Psoas muscle (tissue), 8 donors: Measurements from ENCODE around the gene ULK2. TPM values are rescaled to one million over a fixed set of nuclear protein-coding genes. Genes with fewer than 3 reads are reported as not detected.

Source experiments
- ATAC-seq, 4 donors: fragments of 200-7000 bp; cut with Tn5 transposase; one replicate each; pipeline ENCODE4 v1.9.1; 2020; ENCODE audit warnings: moderate library complexity in 3 of 4, mild to moderate bottlenecking in 2 of 4
- DNase-seq, 2 donors: peaks; one replicate each; pipeline ENCODE4 v3.0.0-alpha.2; 2020
- H3K27ac ChIP-seq: fragments of 200-600 bp; one replicate; pipeline ENCODE4 v1.8.0; 2022
- H3K27me3 ChIP-seq, 3 donors: fragments of 200-600 bp in 1 of 3; one replicate each; pipeline versions ENCODE4 v1.6.1 to v1.8.0; 2013 to 2022; ENCODE audit warnings: low read length in 2 of 3, mild to moderate bottlenecking in 2 of 3, moderate library complexity in 1 of 3; ENCODE audit not compliant: insufficient read depth in 3 of 3
- H3K36me3 ChIP-seq, 2 donors: fragments of 200-600 bp in 1 of 2; one replicate each; pipeline versions ENCODE4 v1.6.1 to v1.8.0; 2013 to 2022; ENCODE audit warnings: low read depth in 1 of 2, mild to moderate bottlenecking in 1 of 2, moderate library complexity in 1 of 2; ENCODE audit not compliant: insufficient read depth in 1 of 2
- H3K4me1 ChIP-seq: fragments of 200-600 bp; one replicate; pipeline ENCODE4 v1.8.0; 2022
- H3K4me3 ChIP-seq: fragments of 200-600 bp; one replicate; pipeline ENCODE4 v1.8.0; 2022; ENCODE audit warnings: mild to moderate bottlenecking
- H3K9me3 ChIP-seq: fragments of 200-600 bp; one replicate; pipeline ENCODE4 v1.8.0; 2022
- WGBS, 3 donors: extraction: QIAGEN DNeasy Blood & Tissue Kit; methylation state at CpG; one replicate each; pipeline versions ENCODE4 v1.1.6 to v1.1.7; 2013; 5-methylcytosine and 5-hydroxymethylcytosine counted together
- intact Hi-C, 2 donors: fragments of 100-400 bp; cut with DNase I; formaldehyde crosslinking; loops; one replicate each; pipeline versions ENCODE4 v1.11.0 to v1.14.2; 2022
- polyA plus RNA-seq, 3 donors: library from polyadenylated mRNA; stranded (reverse); fragments of 200-250 nt; gene quantifications; one replicate each; pipeline ENCODE4 v1.2.3, GENCODE V29; 2013
- total RNA-seq, 4 donors: library from RNA; stranded (reverse); fragmentation: NEBNext Ultra II Directional in 2 of 4; extraction: Animal tissue kit (Norgen Biotek cat#: 25700) in 2 of 4; gene quantifications; one replicate each; pipeline versions ENCODE4 v1.2.1 to v1.2.4, GENCODE V29; 2021 to 2023
- TF ChIP-seq, protein P1 (sequence below): fragments of 200-600 bp; IDR thresholded peaks from one replicate; pipeline ENCODE4 v1.8.0; 2022; ENCODE audit warnings: antibody characterized with exemption
- donor health status: healthy with polysubstance abuse.
- donor health status: DM: no; HTN: no; CAD: no; lungs with moderate emphysema.
- donor health status: Bipolar disorder and iron deficiency.
- donor health status: healthy.
- donor health status: DM: yes; HTN: yes; CAD: no.
- donor health status: DM: no; HTN: no; CAD: no.
- donor health status: DM: no; HTN: no; CAD: no.
- donor health status: DM: yes; HTN: yes; CAD: no.

ULK2 gene
- total and polyA plus RNA-seq, 7 donors: 2.1 to 19.1 (median 12.8) TPM

DNA sequence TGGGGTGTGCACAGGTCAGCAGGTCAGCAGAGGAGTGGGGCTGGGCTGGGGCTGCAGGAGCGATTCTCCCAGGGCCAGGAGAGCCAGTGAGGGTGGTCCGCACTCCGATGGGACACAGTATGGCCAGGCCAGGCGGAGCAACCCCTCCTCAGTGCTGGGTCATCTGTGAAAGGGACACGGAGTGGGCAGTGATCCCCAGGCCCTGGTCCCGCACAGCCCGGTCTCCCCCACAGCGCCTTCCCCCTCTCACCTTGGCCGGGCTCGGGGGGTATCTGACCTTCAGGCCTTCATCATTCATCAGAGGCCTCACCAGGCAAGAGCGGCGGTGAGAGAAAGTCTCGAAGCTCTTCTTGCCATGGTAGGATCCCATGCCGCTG, 129.7 kb downstream of the ULK2 start:
- Histone ChIP-seq H3K36me3 (no peaks in the 10 kb centered on the region), H3K9me3 (no peaks in the 10 kb centered on the region), H3K27ac (no peak overlapping the region), H3K4me3 (no peak overlapping the region), H3K4me1 (no peaks in the 10 kb centered on the region), H3K27me3 (no peaks in the 10 kb centered on the region)
- ATAC-seq: peak in 2 of 4 donors; percentile 15 to 18
- DNase-seq: no peak
- intact Hi-C loops: no loop called here
- TF ChIP-seq, protein P1, sequence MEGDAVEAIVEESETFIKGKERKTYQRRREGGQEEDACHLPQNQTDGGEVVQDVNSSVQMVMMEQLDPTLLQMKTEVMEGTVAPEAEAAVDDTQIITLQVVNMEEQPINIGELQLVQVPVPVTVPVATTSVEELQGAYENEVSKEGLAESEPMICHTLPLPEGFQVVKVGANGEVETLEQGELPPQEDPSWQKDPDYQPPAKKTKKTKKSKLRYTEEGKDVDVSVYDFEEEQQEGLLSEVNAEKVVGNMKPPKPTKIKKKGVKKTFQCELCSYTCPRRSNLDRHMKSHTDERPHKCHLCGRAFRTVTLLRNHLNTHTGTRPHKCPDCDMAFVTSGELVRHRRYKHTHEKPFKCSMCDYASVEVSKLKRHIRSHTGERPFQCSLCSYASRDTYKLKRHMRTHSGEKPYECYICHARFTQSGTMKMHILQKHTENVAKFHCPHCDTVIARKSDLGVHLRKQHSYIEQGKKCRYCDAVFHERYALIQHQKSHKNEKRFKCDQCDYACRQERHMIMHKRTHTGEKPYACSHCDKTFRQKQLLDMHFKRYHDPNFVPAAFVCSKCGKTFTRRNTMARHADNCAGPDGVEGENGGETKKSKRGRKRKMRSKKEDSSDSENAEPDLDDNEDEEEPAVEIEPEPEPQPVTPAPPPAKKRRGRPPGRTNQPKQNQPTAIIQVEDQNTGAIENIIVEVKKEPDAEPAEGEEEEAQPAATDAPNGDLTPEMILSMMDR: no peak
- WGBS, 3 donors: 96 to 98% (median 96%) methylated on average over 13 to 14 of the region's 14 CpGs

DNA sequence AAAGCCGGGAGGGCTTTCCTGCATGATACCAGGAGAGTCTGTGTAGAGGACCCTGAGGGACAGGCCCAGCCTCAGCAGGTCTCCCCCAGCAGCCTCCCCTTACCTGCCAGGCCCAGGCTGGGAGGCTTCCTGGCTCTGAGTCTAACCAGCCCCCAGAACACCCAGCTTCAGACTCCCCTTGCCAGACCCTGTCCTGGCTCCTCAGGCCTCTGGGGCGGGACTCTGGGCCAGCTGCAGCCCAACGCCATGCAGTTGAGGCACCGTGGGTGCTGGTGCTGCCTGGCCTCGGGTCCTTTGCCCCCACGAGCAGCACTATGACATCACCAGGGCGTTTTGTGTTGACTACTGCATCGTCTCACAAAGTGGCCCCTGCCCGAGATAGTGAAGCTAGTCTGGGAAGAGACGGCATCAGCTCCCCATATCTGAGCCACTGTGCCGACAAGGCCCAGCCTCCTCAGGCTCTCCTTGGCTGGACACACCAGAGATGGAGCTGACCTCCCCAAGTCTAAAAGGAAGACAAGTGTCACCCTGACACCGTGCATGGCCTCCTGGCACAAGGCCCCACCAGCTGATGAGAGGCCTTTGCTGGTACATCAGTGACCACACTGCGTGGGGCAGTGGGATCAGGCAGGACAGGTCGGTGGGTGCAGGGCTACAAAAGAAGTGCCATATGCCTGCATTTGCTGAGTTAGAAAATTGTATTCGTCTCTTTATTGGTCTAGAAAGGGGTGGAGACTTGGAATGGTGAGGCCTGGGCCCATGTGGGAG, 130.2 kb downstream of the ULK2 start:
- Histone ChIP-seq H3K27ac (no peak overlapping the region), H3K4me1 (no peaks in the 10 kb centered on the region), H3K4me3 (no peak overlapping the region), H3K27me3 (no peaks in the 10 kb centered on the region), H3K36me3 (no peaks in the 10 kb centered on the region), H3K9me3 (no peaks in the 10 kb centered on the region)
- TF ChIP-seq, protein P1: no peak
- WGBS, 3 donors: 78 to 86% (median 79%) methylated on average over 15 of the region's 15 CpGs
- DNase-seq: no peak
- intact Hi-C loops: no loop called here
- ATAC-seq: peak in 1 of 4 donors; percentile 10

DNA sequence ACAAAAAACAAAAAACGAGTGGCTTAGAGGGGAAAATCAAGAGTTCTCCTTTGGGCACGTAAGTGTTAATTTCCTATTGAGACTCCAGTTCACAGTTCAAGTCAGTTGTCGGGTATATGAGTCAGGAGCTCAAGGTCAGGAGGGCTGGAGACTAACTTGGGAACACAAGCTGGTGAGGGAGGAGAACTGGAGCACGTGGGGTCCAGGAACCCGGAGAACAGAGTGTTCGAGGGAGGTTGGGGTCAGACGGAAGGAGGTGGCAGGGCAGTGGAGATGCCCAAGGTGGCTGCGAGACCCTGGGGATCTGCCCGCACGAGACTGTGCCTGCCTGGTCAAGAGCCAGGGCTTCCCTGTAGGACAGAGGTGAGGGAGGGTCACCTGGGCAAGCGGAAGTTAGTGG, 131.7 kb downstream of the ULK2 start:
- 70 to 74% (median 70%) methylated on average over 11 of the region's 11 CpGs for WGBS, 3 donors
- TF ChIP-seq, protein P1: no peak
- H3K9me3 ChIP-seq: no peaks in the 10 kb centered on the region
- intact Hi-C loops: no loop called here
- H3K27me3 ChIP-seq: no peaks in the 10 kb centered on the region
- H3K4me3 ChIP-seq: no peak overlapping the region
- H3K4me1 ChIP-seq: no peaks in the 10 kb centered on the region
- H3K36me3 ChIP-seq: no peaks in the 10 kb centered on the region
- no peak for DNase-seq
- ATAC-seq: no peak
- H3K27ac ChIP-seq: no peak overlapping the region

DNA sequence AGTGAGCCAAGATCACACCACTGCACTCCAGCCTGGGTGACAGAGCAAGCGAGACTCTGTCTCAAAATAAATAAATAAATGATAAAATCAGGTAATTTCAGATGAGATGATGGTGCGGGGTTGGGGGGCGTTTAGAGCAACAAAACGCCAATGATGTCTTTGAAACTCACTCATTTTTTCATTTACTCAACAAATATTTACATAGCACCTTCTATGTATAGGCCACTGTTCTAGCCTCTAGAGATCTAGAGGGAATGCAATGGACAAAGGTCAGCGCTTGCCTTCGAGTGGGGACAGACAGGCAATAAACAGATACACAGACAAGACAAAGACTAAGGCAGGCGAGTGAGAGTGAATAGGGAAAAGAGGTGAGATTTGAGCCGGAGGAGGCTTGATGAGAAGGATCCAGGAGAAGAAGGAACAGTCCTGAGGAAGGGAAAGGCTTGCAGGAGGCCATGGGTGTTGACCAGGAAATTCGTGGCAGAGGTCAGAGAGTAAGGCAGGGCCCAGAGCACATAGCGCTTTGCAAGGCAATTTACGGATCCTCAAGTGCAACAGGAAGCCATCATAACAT, 133.7 kb downstream of the ULK2 start:
- ATAC-seq: no peak
- TF ChIP-seq, protein P1: no peak
- no peaks in the 10 kb centered on the region for H3K36me3 ChIP-seq
- H3K4me1 ChIP-seq: no peaks in the 10 kb centered on the region
- DNase-seq: no peak
- H3K27ac ChIP-seq: no peak overlapping the region
- H3K4me3 ChIP-seq: no peak overlapping the region
- no peaks in the 10 kb centered on the region for H3K9me3 ChIP-seq
- intact Hi-C loops: no loop called here
- no peaks in the 10 kb centered on the region for H3K27me3 ChIP-seq
- WGBS, 3 donors: 82 to 91% (median 84%) methylated on average over 11 of the region's 11 CpGs
